Measurements from ENCODE around the gene ITPR1. TPM values are rescaled to one million over a fixed set of nuclear protein-coding genes. Genes with fewer than 3 reads are reported as not detected.

The ITPR1 gene
- polyA plus RNA-seq, 1 of the 3 experiments (the other 2 are of a cell fraction) = 5.9 TPM

DNA sequence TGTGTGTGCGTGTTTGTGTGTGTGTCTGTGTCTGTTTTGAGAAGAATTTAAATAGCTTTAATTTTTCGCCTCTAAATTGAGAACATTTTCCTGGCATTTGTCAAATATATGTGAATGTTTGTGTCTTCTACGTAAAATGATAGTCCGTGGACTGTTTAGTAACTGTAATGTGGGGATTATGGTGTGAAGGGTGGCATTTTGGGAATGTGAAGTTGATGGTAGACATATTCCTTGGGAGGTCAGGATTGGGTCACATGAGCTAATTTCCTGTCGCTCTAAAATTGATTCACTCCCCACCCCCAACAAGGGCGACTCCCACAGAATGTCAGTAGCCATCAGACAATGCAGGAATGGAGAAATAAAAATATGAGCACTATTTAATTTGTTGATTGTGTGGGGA lies 107.3 kb downstream of the ITPR1 start:
- H3K27me3 ChIP-seq (ENCODE audit: insufficient read depth) = no peaks in the 10 kb centered on the region
- H3K9me2 ChIP-seq = no peaks in the 10 kb centered on the region
- WGBS (ENCODE audit: low lambda C conversion rate) = 75% methylated on average over 6 of the region's 6 CpGs
- CTCF ChIA-PET = interaction anchor here (1.0 to 3.0 kb wide), 3 partner anchors 23 to 250 kb away, joined by 3 to 11 read pairs (median 4); no protein-coding TSS in a partner anchor
- DNase-seq = no peak
- H3K9me3 ChIP-seq = no peaks in the 10 kb centered on the region
- POLR2A ChIA-PET = no interaction called here
- H3K4me1 ChIP-seq (ENCODE audit: control insufficient read depth in 1 of 2, insufficient read depth in 2 of 2, low read depth in 1 of 2, low read length in 1 of 2) = peaks cover 0 to 21% of the 10 kb centered on the region in 2 experiments; a peak in 2 of 4 replicates
- H3K4me2 ChIP-seq = no peak overlapping the region
- H3K36me3 ChIP-seq (replicated peaks in 1 of 2; ENCODE audit: control insufficient read depth in 1 of 2, insufficient read depth in 2 of 2, low read length in 1 of 2) = no peaks in the 10 kb centered on the region
- no peak overlapping the region for H2AFZ ChIP-seq (ENCODE audit: low read depth)
- H3K9ac ChIP-seq = no peak overlapping the region
- no peak for TF ChIP-seq MEF2A (IDR thresholded peaks at IDR 0.05; ENCODE audit: borderline replicate concordance, low read depth)
- no peak for TF ChIP-seq TEAD4 (IDR thresholded peaks at IDR 0.05; ENCODE audit: borderline replicate concordance, insufficient read depth)
- TF ChIP-seq FOSL2 (IDR thresholded peaks at IDR 0.05; ENCODE audit: borderline replicate concordance, low read depth) = no peak
- no peak for TF ChIP-seq POLR2AphosphoS5 (IDR thresholded peaks at IDR 0.05; ENCODE audit: low read depth, low read length)
- TF ChIP-seq EP300 (IDR thresholded peaks at IDR 0.05; ENCODE audit: borderline replicate concordance in 1 of 2, low read depth in 1 of 2, low read length in 1 of 2) = no peak
- TF ChIP-seq TAF1 (IDR thresholded peaks at IDR 0.05; ENCODE audit: borderline replicate concordance, low read depth, low read length) = no peak
- no peaks in the 10 kb centered on the region for H3F3A ChIP-seq (replicated peaks; ENCODE audit: insufficient read depth)
- no peaks in the 10 kb centered on the region for H4K20me1 ChIP-seq (ENCODE audit: insufficient read depth)
- H3K4me3 ChIP-seq (ENCODE audit: low read depth in 2 of 2, low read length in 1 of 2) = no peak overlapping the region
- no peaks in the 10 kb centered on the region for H3K79me2 ChIP-seq (ENCODE audit: insufficient read depth)
- H3K27ac ChIP-seq (ENCODE audit: low read depth in 2 of 2, low read length in 1 of 2) = no peak overlapping the region

DNA sequence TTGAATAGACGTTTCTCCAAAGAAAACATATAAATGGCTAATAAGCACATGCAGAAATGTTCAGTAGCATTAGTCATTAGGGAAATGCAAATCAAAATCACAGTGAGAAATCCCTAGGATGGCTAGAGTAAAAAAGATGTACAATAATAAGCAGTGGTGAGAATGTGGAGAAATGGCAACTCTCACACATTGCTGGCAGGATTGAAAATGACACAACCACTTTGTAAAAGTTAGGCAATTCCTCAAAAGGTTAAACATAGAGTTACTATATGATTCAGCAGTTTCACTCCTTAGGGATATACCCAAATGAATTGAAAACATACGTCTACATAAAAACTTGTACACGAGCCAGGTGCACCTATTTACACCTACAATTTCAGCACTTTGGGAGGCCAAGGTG lies 108.7 kb downstream of the ITPR1 start:
- Histone ChIP-seq H3K27ac (ENCODE audit: low read depth in 2 of 2, low read length in 1 of 2) (no peak overlapping the region), H3K79me2 (ENCODE audit: insufficient read depth) (no peaks in the 10 kb centered on the region), H2AFZ (ENCODE audit: low read depth) (no peak overlapping the region), H3K36me3 (replicated peaks in 1 of 2; ENCODE audit: control insufficient read depth in 1 of 2, insufficient read depth in 2 of 2, low read length in 1 of 2) (no peaks in the 10 kb centered on the region), H3K4me1 (ENCODE audit: control insufficient read depth in 1 of 2, insufficient read depth in 2 of 2, low read depth in 1 of 2, low read length in 1 of 2) (peaks cover 0 to 10% of the 10 kb centered on the region in 2 experiments; a peak in 2 of 4 replicates), H3K4me3 (ENCODE audit: low read depth in 2 of 2, low read length in 1 of 2) (no peak overlapping the region), H4K20me1 (ENCODE audit: insufficient read depth) (no peaks in the 10 kb centered on the region), H3K9me3 (no peaks in the 10 kb centered on the region), H3K27me3 (ENCODE audit: insufficient read depth) (no peaks in the 10 kb centered on the region), H3K4me2 (no peak overlapping the region), H3K9me2 (no peaks in the 10 kb centered on the region), H3K9ac (no peak overlapping the region), H3F3A (replicated peaks; ENCODE audit: insufficient read depth) (no peaks in the 10 kb centered on the region)
- ChIA-PET CTCF (interaction anchor here (0.6 to 1.4 kb wide), 4 partner anchors 9 to 265 kb away, joined by 3 to 6 read pairs (median 3); no protein-coding TSS in a partner anchor), POLR2A (no interaction called here)
- DNase-seq = no peak
- 78% methylated on average over 3 of the region's 3 CpGs for WGBS (ENCODE audit: low lambda C conversion rate)
- TF ChIP-seq, protein P1, sequence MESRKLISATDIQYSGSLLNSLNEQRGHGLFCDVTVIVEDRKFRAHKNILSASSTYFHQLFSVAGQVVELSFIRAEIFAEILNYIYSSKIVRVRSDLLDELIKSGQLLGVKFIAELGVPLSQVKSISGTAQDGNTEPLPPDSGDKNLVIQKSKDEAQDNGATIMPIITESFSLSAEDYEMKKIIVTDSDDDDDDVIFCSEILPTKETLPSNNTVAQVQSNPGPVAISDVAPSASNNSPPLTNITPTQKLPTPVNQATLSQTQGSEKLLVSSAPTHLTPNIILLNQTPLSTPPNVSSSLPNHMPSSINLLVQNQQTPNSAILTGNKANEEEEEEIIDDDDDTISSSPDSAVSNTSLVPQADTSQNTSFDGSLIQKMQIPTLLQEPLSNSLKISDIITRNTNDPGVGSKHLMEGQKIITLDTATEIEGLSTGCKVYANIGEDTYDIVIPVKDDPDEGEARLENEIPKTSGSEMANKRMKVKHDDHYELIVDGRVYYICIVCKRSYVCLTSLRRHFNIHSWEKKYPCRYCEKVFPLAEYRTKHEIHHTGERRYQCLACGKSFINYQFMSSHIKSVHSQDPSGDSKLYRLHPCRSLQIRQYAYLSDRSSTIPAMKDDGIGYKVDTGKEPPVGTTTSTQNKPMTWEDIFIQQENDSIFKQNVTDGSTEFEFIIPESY (IDR thresholded peaks at IDR 0.05; ENCODE audit: borderline replicate concordance, low read depth) = no peak
- TF ChIP-seq TEAD4 (IDR thresholded peaks at IDR 0.05; ENCODE audit: borderline replicate concordance, insufficient read depth) (no peak), RFX5 (IDR thresholded peaks at IDR 0.05; ENCODE audit: low read length) (no peak), CHD2 (IDR thresholded peaks at IDR 0.05; ENCODE audit: low read length, partially characterized antibody) (no peak)

DNA sequence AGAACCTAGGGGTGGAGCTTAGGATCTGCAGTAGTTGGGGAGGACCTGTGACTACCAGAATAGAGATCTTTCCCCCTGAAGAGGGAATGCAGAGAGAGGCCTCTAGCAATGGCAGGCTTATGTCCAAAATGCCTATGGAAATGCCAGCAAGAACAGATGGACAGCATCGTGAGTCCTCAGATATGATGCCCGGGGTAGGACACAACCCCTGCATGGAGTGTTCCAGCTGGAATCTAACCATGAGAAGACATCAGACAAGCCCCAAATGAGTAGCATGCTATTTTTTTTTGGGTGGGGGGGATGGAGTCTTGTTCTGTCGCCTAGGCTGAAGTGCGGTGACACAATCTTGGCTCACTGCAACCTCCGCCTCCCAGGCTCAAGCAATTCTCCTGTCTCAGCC lies 111.5 kb downstream of the ITPR1 start:
- Histone ChIP-seq H3K9me3 (no peaks in the 10 kb centered on the region), H3K4me3 (ENCODE audit: low read depth in 2 of 2, low read length in 1 of 2) (no peak overlapping the region), H3K9ac (no peak overlapping the region), H4K20me1 (ENCODE audit: insufficient read depth) (no peaks in the 10 kb centered on the region), H2AFZ (ENCODE audit: low read depth) (no peak overlapping the region), H3K4me1 (ENCODE audit: control insufficient read depth in 1 of 2, insufficient read depth in 2 of 2, low read depth in 1 of 2, low read length in 1 of 2) (no peaks in the 10 kb centered on the region; a peak in 1 of 4 replicates), H3K27me3 (ENCODE audit: insufficient read depth) (no peaks in the 10 kb centered on the region), H3K9me2 (no peaks in the 10 kb centered on the region), H3K27ac (ENCODE audit: low read depth in 2 of 2, low read length in 1 of 2) (no peak overlapping the region), H3K79me2 (ENCODE audit: insufficient read depth) (no peaks in the 10 kb centered on the region), H3K36me3 (replicated peaks in 1 of 2; ENCODE audit: control insufficient read depth in 1 of 2, insufficient read depth in 2 of 2, low read length in 1 of 2) (no peaks in the 10 kb centered on the region), H3K4me2 (no peak overlapping the region), H3F3A (replicated peaks; ENCODE audit: insufficient read depth) (no peaks in the 10 kb centered on the region)
- POLR2A ChIA-PET = no interaction called here
- CTCF ChIA-PET = interaction anchor here (1.1 to 1.4 kb wide), 3 partner anchors 11 to 254 kb away, joined by 3 to 5 read pairs (median 5); no protein-coding TSS in a partner anchor
- WGBS (ENCODE audit: low lambda C conversion rate) = 100% methylated on average over 2 of the region's 5 CpGs
- no peak for TF ChIP-seq FOSL2 (IDR thresholded peaks at IDR 0.05; ENCODE audit: borderline replicate concordance, low read depth)
- TF ChIP-seq EZH2phosphoT487 (IDR thresholded peaks at IDR 0.05; ENCODE audit: borderline replicate concordance, low read depth) = no peak
- no peak for TF ChIP-seq RAD21 (IDR thresholded peaks at IDR 0.05; ENCODE audit: low read length)
- TF ChIP-seq, protein P2, sequence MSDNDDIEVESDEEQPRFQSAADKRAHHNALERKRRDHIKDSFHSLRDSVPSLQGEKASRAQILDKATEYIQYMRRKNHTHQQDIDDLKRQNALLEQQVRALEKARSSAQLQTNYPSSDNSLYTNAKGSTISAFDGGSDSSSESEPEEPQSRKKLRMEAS (IDR thresholded peaks at IDR 0.05; ENCODE audit: low read depth) = no peak
- no peak for TF ChIP-seq TEAD4 (IDR thresholded peaks at IDR 0.05; ENCODE audit: borderline replicate concordance, insufficient read depth)
- TF ChIP-seq, protein P3, sequence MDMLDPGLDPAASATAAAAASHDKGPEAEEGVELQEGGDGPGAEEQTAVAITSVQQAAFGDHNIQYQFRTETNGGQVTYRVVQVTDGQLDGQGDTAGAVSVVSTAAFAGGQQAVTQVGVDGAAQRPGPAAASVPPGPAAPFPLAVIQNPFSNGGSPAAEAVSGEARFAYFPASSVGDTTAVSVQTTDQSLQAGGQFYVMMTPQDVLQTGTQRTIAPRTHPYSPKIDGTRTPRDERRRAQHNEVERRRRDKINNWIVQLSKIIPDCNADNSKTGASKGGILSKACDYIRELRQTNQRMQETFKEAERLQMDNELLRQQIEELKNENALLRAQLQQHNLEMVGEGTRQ (IDR thresholded peaks at IDR 0.05; ENCODE audit: borderline replicate concordance, low read depth, low read length) = no peak
- TF ChIP-seq, protein P4, sequence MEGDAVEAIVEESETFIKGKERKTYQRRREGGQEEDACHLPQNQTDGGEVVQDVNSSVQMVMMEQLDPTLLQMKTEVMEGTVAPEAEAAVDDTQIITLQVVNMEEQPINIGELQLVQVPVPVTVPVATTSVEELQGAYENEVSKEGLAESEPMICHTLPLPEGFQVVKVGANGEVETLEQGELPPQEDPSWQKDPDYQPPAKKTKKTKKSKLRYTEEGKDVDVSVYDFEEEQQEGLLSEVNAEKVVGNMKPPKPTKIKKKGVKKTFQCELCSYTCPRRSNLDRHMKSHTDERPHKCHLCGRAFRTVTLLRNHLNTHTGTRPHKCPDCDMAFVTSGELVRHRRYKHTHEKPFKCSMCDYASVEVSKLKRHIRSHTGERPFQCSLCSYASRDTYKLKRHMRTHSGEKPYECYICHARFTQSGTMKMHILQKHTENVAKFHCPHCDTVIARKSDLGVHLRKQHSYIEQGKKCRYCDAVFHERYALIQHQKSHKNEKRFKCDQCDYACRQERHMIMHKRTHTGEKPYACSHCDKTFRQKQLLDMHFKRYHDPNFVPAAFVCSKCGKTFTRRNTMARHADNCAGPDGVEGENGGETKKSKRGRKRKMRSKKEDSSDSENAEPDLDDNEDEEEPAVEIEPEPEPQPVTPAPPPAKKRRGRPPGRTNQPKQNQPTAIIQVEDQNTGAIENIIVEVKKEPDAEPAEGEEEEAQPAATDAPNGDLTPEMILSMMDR (IDR thresholded peaks at IDR 0.05) = no peak
- no peak for DNase-seq

Measured in SK-N-SH (cell line).